ENCODE results near the gene DHRS7B.

DNA sequence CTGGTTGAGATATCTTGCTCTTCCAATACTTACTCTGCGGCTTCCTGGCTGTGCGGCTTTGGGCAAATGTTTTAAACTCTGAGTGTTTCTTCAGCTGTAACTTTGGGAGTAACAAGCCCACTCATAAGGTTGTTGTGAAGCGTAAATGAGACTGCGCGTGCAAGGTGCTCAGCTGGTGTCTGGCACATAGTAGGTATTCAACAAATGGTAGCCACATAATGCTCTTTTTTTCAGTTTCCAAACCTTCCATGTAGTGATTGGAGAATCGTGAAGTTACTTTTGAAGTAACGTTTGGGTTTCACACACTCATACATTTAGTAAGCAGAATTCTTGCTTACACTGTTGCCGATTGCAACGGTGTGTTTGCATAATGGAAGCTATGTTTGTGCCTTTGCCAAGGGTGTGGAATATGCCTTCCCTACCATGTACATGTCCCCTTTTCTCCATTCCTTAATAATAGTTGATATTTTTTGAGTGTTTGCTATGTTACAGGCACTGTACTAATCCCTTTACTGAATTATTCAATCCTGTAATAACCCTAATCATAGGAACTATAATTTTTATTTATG lies 829 bp downstream of the DHRS7B start:
- TF ChIP-seq, protein P1, sequence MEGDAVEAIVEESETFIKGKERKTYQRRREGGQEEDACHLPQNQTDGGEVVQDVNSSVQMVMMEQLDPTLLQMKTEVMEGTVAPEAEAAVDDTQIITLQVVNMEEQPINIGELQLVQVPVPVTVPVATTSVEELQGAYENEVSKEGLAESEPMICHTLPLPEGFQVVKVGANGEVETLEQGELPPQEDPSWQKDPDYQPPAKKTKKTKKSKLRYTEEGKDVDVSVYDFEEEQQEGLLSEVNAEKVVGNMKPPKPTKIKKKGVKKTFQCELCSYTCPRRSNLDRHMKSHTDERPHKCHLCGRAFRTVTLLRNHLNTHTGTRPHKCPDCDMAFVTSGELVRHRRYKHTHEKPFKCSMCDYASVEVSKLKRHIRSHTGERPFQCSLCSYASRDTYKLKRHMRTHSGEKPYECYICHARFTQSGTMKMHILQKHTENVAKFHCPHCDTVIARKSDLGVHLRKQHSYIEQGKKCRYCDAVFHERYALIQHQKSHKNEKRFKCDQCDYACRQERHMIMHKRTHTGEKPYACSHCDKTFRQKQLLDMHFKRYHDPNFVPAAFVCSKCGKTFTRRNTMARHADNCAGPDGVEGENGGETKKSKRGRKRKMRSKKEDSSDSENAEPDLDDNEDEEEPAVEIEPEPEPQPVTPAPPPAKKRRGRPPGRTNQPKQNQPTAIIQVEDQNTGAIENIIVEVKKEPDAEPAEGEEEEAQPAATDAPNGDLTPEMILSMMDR (conservative IDR thresholded peaks at IDR 0.05; ENCODE audit: low read depth, low read length): no peak
- no peak for TF ChIP-seq EZH2 (IDR thresholded peaks at IDR 0.05; ENCODE audit: low read length, unreplicated experiment)
- TF ChIP-seq EZH2phosphoT487 (IDR thresholded peaks at IDR 0.05; ENCODE audit: borderline replicate concordance, low read length): no peak

All from PC-3 (cell line).